NK-92 treated with Interleukin-12 subunit alpha and Interleukin-12 subunit beta, amount 100 ng/mL, for 24 hours (cell line): ENCODE results near the gene AKR1B15.
"Not testable (repeated sequence)": the region's sequence is repeated elsewhere in the genome, so short reads cannot be mapped to it uniquely, and the experiment has no call there.

Experiments used
- DNase-seq: peaks from one replicate; lab custom pipeline; 2025; lab: John Stamatoyannopoulos, UW

AKR1B15 gene

DNA sequence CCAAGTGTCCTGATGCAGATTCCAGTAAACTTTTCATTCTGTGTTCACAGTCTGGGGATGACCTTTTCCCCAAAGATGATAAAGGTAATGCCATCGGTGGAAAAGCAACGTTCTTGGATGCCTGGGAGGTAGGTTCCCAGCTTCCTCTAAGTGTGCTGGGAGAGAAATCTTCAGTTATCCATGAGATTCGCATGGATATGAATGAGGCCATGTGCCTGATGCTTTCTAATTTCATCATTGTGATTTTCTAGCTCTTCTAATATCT lies 16.0 kb upstream of the AKR1B15 start:
- DNase-seq, result no peak

DNA sequence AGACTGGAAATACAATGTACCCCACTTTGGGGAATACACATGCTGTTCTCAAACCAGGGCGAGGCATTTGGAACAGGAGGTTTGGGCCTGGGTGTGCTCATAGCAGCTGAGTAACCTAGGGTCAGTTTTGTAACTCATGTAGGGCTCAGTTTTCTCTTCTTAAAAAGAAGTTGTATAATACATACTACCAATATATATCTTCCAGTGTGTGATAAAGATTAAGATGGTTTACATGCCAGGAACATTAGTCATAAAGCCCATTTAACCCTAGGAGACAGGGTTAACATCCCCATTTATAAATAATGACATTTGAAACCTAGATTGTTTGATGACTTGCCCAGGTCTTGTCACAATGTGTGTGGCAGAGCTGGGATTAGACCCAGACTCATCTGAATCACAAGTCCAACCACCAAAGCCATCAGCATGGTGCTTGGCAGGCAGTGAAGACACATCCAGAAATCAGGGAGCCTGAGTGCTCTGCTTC lies 15.6 kb upstream of the AKR1B15 start:
- DNase-seq, result no peak

GRCh38 chr7:134534633-134535032 lies 14.3 kb upstream of the AKR1B15 start:
- DNase-seq, result no peak

GRCh38 chr7:134535272-134535918 lies 13.5 kb upstream of the AKR1B15 start:
- DNase-seq, result no peak

GRCh38 chr7:134535919-134536299 lies 13.0 kb upstream of the AKR1B15 start:
- no peak for DNase-seq

- DNase-seq, result not testable (repeated sequence)
These were observed 12.4 kb upstream of the AKR1B15 start for GRCh38 chr7:134536558-134536957.

DNA sequence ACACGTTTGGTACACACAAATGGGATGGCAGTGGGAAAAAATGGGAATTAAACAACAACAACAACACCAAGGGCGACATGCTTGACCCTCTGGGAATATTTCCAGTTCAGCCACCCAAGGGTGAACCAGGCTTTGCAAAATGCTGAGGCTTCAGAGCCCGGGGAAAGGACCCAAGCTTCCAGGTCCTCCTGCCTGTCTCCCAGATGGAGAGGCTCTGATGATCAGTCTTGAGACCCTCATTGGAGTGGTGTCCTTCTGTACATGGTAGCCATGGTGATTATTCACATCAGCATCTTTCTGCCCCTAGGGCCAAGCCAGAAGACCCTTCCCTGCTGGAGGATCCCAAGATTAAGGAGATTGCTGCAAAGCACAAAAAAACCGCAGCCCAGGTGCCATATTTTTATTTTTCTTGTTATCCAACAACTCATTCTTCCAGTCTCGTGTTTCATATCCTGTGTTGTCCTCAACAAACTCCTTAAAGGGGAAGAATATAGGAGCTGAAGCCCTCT lies 11.6 kb upstream of the AKR1B15 start:
- DNase-seq, result not testable (repeated sequence)

GRCh38 chr7:134539380-134540004 lies 9.4 kb upstream of the AKR1B15 start:
- DNase-seq, result no peak

DNA sequence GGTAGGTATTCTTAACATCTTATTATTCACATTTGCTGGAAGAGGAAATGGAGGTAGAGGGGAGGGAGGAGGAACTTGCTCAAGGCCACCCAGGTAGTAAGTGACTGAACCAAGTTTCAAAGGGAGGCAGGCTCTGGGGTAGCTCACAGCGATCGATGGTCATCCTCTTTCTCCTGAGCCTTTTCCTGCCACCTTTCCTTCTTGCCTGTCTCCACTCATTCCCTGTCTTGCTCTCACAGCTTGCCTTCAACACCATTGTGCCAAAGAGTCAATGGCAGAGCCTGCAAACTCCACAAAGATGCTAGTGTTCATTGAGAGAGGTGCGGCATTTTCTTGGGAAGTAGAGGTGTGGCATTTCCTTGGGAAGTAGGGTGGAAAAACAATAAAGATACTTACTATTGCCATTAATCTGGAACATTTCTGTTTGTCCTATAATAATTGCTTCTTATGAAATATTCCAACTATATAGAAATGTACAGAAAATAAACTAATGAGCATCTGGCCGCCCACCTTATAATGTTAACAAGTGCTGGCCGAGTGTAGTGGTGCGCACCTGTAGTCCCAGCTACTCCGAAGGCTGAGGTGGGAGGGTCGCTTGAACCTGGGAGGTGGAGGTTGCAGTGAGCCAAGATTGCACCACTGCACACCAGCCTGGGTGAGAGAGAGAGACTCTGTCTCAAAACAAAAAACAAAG lies 7.3 kb upstream of the AKR1B15 start:
- not testable (repeated sequence) for DNase-seq

DNA sequence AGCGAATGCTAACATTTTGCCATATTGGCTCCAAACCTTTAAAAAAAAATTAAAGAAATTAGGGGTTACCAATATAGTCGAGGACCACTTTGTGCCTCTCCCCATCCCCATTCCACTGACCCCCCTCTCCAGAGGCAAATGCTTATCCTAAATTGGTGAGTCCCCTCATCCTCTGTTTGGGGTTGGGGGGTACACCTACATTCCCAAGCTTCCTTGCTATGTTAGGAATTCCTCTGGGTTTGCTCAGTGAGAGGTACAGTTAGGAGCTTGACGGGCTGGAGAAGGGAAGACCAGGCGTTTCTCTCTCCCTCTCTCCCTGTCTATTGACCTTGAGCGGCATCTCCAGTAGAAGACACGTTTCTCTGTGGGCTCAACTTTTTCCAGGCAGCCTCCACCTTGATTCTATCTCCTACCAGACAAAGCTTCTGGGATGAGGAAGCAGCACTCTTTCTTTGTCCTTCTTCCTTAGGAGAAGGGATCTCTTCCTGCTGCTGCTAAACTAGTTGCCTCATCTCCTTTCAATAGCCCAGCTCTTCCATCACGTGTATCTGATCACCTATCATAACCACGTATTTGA lies 6.6 kb upstream of the AKR1B15 start:
- no peak for DNase-seq

GRCh38 chr7:134545380-134545779 lies 3.5 kb upstream of the AKR1B15 start:
- DNase-seq, result no peak

- DNase-seq, result no peak
These were observed 3.0 kb upstream of the AKR1B15 start for GRCh38 chr7:134545918-134546317.

- DNase-seq, result no peak
These were observed 2.0 kb upstream of the AKR1B15 start for GRCh38 chr7:134546955-134547354.

GRCh38 chr7:134547397-134548054 lies 1.4 kb upstream of the AKR1B15 start:
- DNase-seq, result peak; percentile 27

GRCh38 chr7:134549366-134549765 lies 456 bp downstream of the AKR1B15 start:
- no peak for DNase-seq

DNA sequence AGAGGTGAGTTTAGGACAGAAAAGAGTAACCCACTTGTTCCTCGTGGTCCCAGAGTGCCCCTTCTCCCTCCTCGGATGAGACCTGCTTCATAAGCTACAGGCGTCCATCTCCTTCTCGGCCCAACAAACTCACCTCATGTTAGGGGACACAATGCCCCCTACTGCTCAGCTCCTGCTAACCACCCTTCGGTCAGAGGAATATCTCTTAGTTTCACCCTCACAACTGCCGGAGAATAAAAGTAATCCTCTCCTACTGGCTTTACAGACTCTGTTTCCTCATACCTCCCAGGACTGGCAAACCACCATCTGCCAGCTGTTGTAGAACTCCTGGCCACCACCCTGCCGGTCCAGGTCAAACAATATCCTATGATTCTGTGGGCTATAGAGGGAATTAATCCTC lies 3.2 kb downstream of the AKR1B15 start:
- no peak for DNase-seq

GRCh38 chr7:134553976-134554375 lies 5.1 kb downstream of the AKR1B15 start:
- no peak for DNase-seq

DNA sequence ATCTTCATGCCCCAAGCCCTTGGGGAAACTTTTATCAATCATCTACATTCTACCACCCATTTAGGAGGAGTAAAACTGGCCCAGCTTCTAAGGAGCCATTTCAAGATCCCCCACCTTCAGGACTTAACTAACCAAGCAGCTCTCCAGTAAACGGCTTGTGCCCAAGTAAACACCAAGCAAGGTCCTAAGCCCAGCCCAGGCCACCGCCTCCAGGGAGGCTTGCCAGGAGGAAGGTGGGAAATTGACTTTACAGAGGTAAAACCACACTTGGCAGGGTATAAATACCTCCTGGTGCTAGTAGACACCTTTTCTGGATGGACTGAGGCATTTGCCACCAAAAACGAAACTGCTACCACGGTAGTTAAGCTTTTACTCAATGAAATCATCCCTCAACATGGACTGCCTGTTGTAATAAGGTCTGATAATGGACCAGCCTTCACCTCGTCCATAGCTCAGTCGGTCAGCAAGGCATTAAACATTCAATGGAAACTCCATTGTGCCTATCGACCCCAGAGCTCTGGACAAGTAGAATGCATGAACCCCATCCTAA lies 5.6 kb downstream of the AKR1B15 start:
- DNase-seq, result no peak

GRCh38 chr7:134557391-134557790 lies 8.5 kb downstream of the AKR1B15 start:
- no peak for DNase-seq

- no peak for DNase-seq
These were observed 9.5 kb downstream of the AKR1B15 start for GRCh38 chr7:134558370-134558769.

DNA sequence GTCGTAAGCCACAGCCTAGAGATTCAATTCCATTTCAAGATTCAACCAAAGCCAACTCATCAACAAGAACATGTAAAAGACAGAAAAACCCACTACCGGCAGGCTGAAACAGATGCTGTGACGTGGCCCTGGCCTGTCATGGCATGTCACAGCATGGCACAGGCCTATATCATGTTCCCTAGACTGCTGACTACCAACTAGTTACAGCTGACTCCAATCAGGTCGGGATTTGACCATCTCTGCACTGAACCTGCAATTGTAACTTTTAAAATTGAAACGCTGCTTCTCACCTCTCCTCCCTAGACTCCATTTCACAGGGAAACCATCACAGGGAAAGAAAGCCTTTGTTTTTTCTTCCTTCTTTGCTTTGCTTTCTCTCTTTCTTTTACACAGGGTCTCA lies 12.7 kb downstream of the AKR1B15 start:
- DNase-seq, result not testable (repeated sequence)

GRCh38 chr7:134562136-134562535 lies 13.2 kb downstream of the AKR1B15 start:
- no peak for DNase-seq
